Esophagus muscularis mucosa (tissue), 4 donors: ENCODE results near the gene PRDM16. TPM values are rescaled to one million over a fixed set of nuclear protein-coding genes. Genes with fewer than 3 reads are reported as not detected.

Experiments used
- DNase-seq: peaks from one replicate; pipeline ENCODE4 v3.0.0-alpha.2; 2017; ENCODE audit errors: extremely low spot score
- H3K27ac ChIP-seq, 4 donors: fragments of 200-600 bp; sonication (generic); replicated peaks in 1 of 4; 1 replicate in 3 of 4; 2 replicates in 1 of 4; pipeline ENCODE4 v1.5.1; 2016 to 2019; ENCODE audit warnings: mild to moderate bottlenecking in 1 of 4
- H3K27me3 ChIP-seq, 4 donors: fragments of 200-600 bp; sonication (generic); one replicate each; pipeline versions ENCODE4 v1.5.1 to v1.6.0; 2016 to 2019
- H3K36me3 ChIP-seq, 4 donors: fragments of 200-600 bp; sonication (generic); one replicate each; pipeline ENCODE4 v1.5.1; 2016 to 2019
- H3K4me1 ChIP-seq, 4 donors: fragments of 200-600 bp; sonication (generic); one replicate each; pipeline ENCODE4 v1.5.1; 2016 to 2019
- H3K4me3 ChIP-seq, 4 donors: fragments of 200-600 bp; sonication (generic); 1 replicate in 2 of 4; 2 replicates in 2 of 4; pipeline ENCODE4 v1.5.1; 2016 to 2019; ENCODE audit warnings: mild to moderate bottlenecking in 4 of 4, moderate library complexity in 1 of 4
- H3K9me3 ChIP-seq, 4 donors: fragments of 200-600 bp; sonication (generic); 1 replicate in 3 of 4; 2 replicates in 1 of 4; pipeline ENCODE4 v1.5.1; 2016 to 2019
- CTCF ChIP-seq, 3 experiments: fragments of 200-600 bp in 2 of 3; fragments of 450-650 bp in 1 of 3; sonication (generic) in 2 of 3; IDR thresholded peaks; one replicate each; pipeline ENCODE4 v1.5.1; 2017 to 2019; ENCODE audit warnings: antibody characterized with exemption in 3 of 3, mild to moderate bottlenecking in 2 of 3, moderate library complexity in 1 of 3
- EP300 ChIP-seq: sonication (generic); formaldehyde crosslinking; IDR thresholded peaks from one replicate; pipeline ENCODE4 v1.6.1; 2017; ENCODE audit warnings: antibody characterized with exemption
- POLR2A ChIP-seq: fragments of 450-650 bp; IDR thresholded peaks from one replicate; pipeline ENCODE4 v1.6.1; 2017; ENCODE audit warnings: antibody characterized with exemption, moderate library complexity, mild to moderate bottlenecking, low read depth
- POLR2AphosphoS5 ChIP-seq, 2 donors: sonication (generic); formaldehyde crosslinking; IDR thresholded peaks; one replicate each; pipeline ENCODE4 v1.6.1; 2017; ENCODE audit warnings: antibody characterized with exemption in 2 of 2
- WGBS: methylation state at CpG from one replicate; pipeline ENCODE4 v1.1.5; 2018; 5-methylcytosine and 5-hydroxymethylcytosine counted together
- intact Hi-C: fragments of 100-400 bp; cut with DNase I; formaldehyde crosslinking; loops from one replicate; pipeline ENCODE4 v1.15.1; 2023
- total RNA-seq, 4 donors: library from RNA; depleted of rRNA; stranded (reverse); fragments of >200 nt; gene quantifications; one replicate each; pipeline versions ENCODE4 v1.1.0 to v1.2.1, GENCODE V29; 2016

The PRDM16 gene
- total RNA-seq, 4 donors from 2014 or later: 1.2 to 4.4 (median 2.2) TPM

- TF ChIP-seq CTCF (IDR thresholded peaks at IDR 0.05): no peak
- TF ChIP-seq POLR2A: no peak
- TF ChIP-seq POLR2AphosphoS5 (IDR thresholded peaks at IDR 0.05): no peak
- TF ChIP-seq EP300: no peak
- whole genome bisulfite sequencing: 92% methylated on average over 21 of the region's 26 CpGs
- H3K4me3 ChIP-seq: no peak overlapping the region
- DNase-seq: no peak
- H3K9me3 ChIP-seq: no peaks in the 10 kb centered on the region
- H3K4me1 ChIP-seq: peaks cover 10 to 47% (median 27%) of the 10 kb centered on the region in 4 donors
- no peaks in the 10 kb centered on the region for H3K36me3 ChIP-seq
- intact Hi-C loops: no loop called here
- H3K27ac ChIP-seq: peak overlapping the region in 1 of 4 donors; percentile 42
- H3K27me3 ChIP-seq: peaks cover 0 to 21% (median 0%) of the 10 kb centered on the region in 4 donors
Observed at GRCh38 chr1:3128431-3129132, 59.6 kb downstream of the PRDM16 start.

GRCh38 chr1:3129133-3129490 is 60.1 kb downstream of the PRDM16 start:
- intact Hi-C loops: no loop called here
- no peak for TF ChIP-seq POLR2AphosphoS5 (IDR thresholded peaks at IDR 0.05)
- TF ChIP-seq EP300: no peak
- TF ChIP-seq POLR2A: no peak
- TF ChIP-seq CTCF (IDR thresholded peaks at IDR 0.05): no peak
- Histone ChIP-seq H3K9me3 (no peaks in the 10 kb centered on the region), H3K4me3 (no peak overlapping the region), H3K4me1 (peaks cover 13 to 51% (median 30%) of the 10 kb centered on the region in 4 donors), H3K27me3 (peaks cover 0 to 26% (median 0%) of the 10 kb centered on the region in 4 donors), H3K36me3 (no peaks in the 10 kb centered on the region), H3K27ac (no peak overlapping the region)
- WGBS: 81% methylated on average over 8 of the region's 8 CpGs
- no peak for DNase-seq

GRCh38 chr1:3130268-3130667 is 61.3 kb downstream of the PRDM16 start:
- Histone ChIP-seq H3K4me3 (no peak overlapping the region), H3K9me3 (no peaks in the 10 kb centered on the region), H3K4me1 (peaks cover 13 to 44% (median 27%) of the 10 kb centered on the region in 4 donors), H3K36me3 (no peaks in the 10 kb centered on the region), H3K27me3 (peaks cover 0 to 37% (median 0%) of the 10 kb centered on the region in 4 donors), H3K27ac (no peak overlapping the region)
- WGBS: 93% methylated on average over 7 of the region's 13 CpGs
- TF ChIP-seq POLR2AphosphoS5 (IDR thresholded peaks at IDR 0.05): no peak
- intact Hi-C loops: no loop called here
- DNase-seq: no peak

- Histone ChIP-seq H3K4me1 (peaks cover under 1 to 26% (median 10%) of the 10 kb centered on the region in 4 donors), H3K27ac (no peak overlapping the region), H3K36me3 (no peaks in the 10 kb centered on the region), H3K4me3 (no peak overlapping the region), H3K9me3 (no peaks in the 10 kb centered on the region), H3K27me3 (peaks cover 0 to 61% (median 0%) of the 10 kb centered on the region in 4 donors)
- intact Hi-C loops: no loop called here
- no peak for TF ChIP-seq POLR2AphosphoS5 (IDR thresholded peaks at IDR 0.05)
- TF ChIP-seq EP300: no peak
- TF ChIP-seq CTCF (IDR thresholded peaks at IDR 0.05): no peak
- TF ChIP-seq POLR2A: no peak
- DNase-seq: no peak
- 83% methylated on average over 9 of the region's 12 CpGs for whole genome bisulfite sequencing
Observed at GRCh38 chr1:3132660-3133059, 63.7 kb downstream of the PRDM16 start.

- Histone ChIP-seq H3K27me3 (peaks cover 0 to 71% (median 0%) of the 10 kb centered on the region in 4 donors), H3K27ac (no peak overlapping the region), H3K4me1 (peaks cover 0 to 17% (median 11%) of the 10 kb centered on the region in 4 donors), H3K4me3 (no peak overlapping the region), H3K36me3 (no peaks in the 10 kb centered on the region), H3K9me3 (no peaks in the 10 kb centered on the region)
- WGBS: 65% methylated on average over 12 of the region's 12 CpGs
- intact Hi-C loops: no loop called here
- DNase-seq: no peak
- no peak for TF ChIP-seq CTCF (IDR thresholded peaks at IDR 0.05)
- TF ChIP-seq EP300: no peak
- no peak for TF ChIP-seq POLR2AphosphoS5 (IDR thresholded peaks at IDR 0.05)
- no peak for TF ChIP-seq POLR2A
Observed at GRCh38 chr1:3133686-3134085, 64.7 kb downstream of the PRDM16 start.
